HG02938 (cell line): ENCODE results near the gene VMAC.
"Not testable (repeated sequence)": the region's sequence is repeated elsewhere in the genome, so short reads cannot be mapped to it uniquely, and the experiment has no call there.

ENCODE experiments used
- ATAC-seq: cut with Tn5 transposase; IDR thresholded peaks from one replicate; pipeline ENCODE4 v1.9.1; 2021; ENCODE audit warnings: mild to moderate bottlenecking, moderate library complexity; ENCODE audit not compliant: unreplicated experiment

The VMAC gene

DNA sequence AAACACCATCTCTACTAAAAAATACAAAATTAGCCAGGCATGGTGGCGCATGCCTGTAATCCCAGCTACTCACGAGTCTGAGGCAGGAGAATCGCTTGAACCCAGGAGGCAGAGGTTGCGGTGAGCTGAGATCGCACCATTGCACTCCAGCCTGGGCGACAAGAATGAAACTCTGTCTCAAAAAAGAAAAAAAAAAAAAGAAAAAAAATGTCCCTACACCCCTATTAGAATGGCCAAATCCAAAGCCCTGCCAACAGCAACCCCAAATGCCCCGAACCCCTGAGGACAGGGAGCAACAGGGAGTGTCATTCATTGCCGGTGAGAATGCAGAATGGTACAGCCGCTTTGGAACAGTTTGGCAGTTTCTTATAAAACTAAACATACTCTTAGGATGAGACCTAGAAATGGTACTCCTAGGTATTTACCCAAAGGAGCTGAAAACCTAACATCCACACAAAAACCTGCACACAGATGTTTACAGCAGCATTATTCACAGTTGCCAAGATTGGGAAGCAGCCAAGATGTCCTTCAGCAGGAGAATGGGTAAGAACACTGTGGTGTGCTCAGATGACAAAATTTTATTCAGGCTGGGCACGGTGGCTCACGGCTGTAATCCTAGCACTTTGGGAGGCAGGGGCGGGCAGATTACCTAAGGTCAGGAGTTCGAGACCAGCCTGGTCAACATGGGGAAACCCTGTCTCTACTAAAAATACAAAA is 21.4 kb upstream of the VMAC start:
- not testable (repeated sequence) for ATAC-seq

DNA sequence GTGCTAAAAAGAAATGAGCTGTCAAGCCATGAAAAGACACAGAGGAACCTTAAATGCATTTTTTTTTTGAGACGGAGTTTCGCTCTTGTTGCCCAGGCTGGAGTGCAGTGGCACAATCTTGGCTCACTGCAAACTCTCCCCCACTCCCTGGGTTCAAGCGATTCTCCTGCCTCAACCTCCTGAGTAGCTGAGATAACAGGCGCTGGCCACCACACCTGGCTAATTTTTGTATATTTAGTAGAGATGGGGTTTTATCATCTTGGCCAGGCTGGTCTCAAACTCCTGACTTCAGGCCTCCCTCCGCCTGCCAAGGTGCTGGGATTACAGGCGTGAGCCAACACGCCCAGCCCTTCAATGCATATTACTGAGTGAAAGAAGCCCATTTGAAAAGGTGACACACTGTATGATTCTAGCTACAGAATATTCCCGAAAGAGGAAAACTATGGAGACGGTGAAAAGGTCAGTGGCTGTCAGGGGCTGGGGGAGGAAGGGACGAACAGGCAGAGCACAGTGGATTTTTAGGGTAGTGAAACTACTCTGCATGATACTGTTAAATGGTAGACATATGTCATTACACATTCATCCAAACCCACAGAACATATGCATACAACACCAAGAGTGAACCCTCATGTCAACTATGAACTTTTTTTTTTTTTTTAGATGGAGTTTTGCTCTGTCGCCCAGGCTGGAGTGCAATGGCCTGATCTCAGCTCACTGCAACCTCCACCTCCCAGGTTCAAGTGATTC is 20.4 kb upstream of the VMAC start:
- ATAC-seq, result not testable (repeated sequence)

DNA sequence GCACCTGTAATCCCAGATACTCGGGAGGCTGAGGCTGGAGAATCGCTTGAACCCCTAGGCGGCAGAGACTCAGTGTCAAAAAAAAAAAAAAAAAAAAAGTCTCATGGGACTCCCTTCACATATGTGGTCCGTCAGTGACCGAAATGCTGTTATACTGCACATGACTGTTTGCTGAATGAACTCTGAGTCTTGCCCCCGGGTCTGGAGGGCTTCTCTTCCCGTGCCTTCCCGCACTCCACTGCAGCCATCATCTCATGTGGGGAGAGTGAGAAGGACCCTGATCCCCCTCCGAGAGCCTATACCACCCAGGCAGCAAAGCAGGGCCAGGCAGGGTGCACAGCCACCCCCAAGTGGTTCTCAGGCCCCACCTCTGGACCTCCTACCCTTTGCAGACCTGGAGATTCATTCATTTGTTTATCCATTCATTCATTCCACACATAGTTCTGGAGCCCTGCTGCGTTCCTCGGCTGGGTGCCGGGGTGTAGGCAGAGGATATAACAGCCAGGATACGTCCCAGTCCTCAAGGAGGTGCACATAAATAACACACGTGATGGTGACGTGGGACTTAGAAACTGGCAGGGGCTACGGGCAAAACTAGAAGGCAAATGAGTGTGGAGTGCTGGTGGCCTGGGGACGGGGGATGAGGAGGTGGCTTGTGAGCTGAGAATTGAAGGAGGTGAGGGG is 15.2 kb upstream of the VMAC start:
- no peak for ATAC-seq

DNA sequence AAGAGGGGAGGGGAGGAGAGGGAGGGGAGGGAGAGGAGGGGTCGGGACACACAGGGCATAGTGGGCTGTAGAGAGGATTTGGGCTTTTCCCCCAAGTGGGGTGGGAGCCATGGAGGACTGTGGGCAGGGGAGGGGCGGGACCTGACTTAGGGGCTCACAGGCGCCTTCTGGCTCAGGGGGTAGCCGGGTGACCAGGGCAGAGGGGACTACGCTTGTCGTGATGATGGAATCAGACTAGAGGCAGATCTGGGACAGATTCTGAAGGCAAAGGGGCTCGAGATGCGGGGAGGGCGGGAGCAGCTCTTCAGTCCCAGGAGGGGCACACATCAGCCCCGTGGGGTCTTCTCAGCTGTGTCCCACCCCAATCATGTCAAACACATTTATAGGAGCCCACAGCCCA is 14.6 kb upstream of the VMAC start:
- ATAC-seq, result no peak

DNA sequence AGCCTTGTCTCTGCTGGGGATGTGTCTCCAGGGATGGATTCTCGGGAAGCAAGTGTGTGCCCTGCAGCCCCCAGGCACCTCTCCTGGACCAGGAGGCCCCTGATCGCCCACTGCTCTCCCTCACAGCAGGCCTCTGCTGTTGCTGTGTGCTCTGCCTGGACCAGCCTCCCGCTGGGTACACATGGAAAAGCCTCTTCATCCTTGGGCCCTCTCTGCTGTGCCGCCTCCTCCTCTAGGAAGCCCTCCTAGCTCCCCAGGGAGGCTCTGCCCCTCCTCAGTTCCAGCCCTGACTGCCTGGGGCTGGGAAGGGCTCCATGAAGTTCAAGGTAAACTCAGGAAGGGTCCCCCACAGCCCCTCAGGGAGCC is 13.1 kb upstream of the VMAC start:
- ATAC-seq, result no peak

DNA sequence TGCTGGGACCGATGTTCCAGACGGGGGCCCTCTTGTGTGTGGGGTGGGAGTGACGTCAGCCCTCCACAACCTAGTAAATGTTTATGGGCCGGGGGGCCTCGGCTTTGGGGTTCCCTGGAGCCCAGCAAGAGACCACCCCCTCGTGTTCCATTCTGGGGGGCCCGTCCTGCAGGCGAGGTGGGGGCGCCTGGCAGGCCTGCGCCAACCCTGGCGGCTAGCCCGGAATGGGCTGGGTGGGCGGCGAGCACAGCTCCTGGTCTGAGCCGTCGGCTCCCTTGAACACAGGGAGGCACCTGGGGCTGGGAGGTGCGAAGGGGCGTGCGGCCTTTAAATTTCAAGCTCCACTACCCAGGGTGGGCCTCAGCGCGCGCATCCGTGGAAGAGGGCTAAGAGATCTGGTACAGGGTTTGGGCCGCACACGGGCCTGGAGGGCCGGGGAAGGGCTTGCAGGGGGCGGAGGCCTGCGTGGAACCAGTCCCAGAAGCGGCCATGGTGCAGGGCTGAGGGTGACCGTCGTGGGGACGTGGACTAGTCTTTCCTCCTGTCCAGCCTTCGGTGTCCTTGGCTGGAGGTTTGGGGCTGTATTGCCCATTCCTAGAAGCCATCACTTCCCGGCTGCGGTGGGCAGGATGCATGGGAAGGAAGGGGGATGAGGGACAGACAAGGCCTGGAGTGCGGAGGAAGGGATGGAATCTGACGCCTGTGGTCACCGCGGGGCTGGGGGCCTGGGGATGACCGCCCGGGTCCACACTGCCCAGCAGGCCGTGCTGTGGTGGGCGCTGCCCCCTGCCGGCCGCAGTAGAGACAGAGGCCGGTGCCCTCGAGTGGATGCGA is 12.5 kb upstream of the VMAC start:
- no peak for ATAC-seq

DNA sequence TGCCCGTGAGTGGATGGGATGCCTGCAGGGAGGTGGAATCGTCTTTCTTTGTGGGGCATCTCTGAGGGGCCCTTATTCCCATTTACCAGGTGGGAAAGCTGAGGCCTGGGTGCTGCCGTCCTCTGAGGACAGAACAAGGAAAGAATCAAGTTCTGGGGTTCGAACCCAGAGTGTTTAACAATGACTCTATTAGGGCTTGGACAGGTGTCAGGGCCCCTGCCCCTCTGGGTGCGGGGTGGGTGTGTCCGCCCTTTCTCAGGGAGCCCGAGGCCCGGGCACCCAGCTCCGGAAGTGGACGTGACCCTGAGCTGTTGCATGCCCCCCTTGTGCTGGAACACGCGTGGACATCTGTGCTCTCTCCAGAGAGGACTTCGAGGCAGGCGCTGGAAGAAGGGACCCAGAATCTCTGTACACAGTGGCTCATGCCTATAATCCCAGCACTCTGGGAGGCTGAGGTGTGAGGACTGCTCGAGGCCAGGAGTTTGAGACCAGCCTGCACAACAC is 11.8 kb upstream of the VMAC start:
- no peak for ATAC-seq

DNA sequence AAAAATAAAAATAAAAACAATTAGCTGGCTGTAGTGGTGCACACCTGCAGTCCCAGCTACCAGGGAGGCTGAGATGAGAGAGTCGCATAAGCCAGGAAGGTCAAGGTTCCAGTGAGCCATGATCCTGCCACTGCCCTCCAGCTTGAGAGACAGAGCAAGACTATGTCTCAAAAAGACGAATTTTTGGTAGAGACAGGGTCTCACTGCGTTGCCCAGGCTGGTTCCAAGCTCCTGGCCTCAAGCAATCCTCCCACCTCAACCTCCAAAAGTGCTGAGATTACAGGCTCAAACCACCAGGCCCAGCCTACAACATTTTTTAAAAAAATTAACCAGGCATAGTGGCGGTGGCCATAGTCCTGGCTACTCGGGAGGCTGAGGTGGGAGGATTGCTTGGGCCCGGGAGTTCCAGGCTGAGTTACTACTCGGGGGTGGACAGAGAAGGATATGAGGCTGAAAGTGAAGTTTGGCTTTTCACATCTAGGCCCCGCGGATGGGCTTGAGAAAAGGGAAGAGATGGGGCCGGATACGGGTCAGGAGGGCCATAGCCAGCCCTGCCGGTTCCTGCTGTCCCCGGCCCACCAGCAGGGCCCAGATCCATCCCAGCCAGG is 11.3 kb upstream of the VMAC start:
- no peak for ATAC-seq

DNA sequence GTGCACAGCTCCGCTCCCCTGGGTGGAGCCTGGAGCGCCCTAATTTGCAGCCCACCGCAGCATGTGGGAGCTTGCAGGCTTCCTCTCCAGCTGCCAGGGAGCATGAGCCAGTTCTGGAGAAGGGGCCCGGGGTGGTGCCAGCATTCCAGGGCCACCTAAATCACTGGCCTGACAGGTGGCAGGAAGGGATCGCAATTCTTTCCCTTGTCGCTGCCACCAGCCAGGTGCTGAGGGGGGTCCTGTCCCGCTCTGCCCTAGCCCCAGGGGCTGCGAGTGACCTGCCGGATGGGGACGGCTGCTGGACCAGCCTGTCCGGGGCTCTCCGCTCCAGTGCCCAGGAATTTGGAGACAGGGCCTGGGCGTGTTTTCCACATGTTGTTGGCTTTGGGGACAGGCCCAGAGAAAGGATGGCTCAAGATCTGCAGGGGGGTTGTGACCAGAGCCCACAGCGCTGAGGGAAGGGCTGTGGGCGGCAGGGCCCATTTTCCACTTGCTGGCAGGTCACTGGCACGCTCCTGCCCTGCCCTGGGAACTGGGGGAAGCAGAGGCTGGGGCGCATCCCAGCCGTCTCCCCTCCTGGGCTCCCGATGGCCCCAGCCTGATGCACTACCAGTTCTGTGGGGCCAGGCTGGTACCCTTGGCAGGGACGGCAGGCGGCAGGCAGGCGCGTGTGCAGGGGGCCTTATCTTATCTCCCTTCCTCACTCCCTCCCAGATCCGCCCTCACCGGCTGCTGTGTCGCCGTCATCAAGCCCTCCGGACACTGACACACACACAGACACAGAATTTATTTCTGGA is 10.6 kb upstream of the VMAC start:
- ATAC-seq, result no peak

DNA sequence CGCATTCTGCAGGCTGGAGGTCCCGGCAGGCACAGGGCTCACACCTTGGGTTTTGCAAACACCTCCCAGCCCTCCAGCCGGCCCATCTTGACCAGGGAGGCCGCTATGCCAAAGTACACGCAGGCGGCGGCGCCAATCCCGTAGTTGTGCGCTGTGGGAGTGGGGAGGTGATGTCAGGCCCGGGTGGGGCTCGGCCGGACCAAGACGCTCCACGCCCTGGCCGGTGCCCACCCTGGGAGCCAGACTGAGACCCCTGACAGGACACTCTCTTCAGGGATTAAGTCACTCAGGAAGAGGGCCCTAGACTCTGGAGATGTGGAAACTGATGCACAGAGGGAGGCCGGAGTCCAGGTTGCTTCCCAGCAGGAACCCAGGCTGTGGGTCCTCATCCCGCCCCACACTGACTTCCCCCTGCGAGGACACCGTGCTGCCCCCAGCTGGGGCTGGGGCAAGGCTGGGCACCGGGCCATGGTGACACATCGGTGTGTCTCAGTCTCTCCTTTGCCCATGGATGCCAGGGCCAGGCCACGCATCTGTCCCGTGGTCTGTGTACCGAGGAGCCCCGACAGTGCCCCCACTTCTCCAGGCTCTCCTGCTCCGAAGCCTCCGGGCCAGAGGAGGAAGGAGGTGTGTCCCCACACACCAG is 9.8 kb upstream of the VMAC start:
- ATAC-seq, result no peak

DNA sequence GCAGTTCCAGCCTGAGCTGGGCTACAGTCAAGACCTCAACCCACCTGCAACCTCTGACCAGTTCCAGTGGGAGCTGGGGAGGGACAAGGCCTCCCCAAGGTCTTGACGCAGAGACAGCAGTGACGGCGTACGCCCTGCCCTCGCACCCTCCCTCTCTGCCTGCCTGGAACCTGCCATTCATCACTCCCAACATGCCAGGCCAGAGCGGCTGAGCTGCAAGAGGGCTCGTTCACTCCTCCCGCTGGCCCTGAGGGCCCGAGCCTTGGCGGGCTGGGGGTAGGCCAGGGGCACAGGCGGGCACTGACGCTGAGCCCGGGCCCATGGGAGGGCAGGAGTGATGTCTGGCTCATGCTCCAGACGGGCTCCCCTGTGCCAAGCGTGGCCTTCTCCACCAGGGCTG is 9.3 kb upstream of the VMAC start:
- no peak for ATAC-seq

DNA sequence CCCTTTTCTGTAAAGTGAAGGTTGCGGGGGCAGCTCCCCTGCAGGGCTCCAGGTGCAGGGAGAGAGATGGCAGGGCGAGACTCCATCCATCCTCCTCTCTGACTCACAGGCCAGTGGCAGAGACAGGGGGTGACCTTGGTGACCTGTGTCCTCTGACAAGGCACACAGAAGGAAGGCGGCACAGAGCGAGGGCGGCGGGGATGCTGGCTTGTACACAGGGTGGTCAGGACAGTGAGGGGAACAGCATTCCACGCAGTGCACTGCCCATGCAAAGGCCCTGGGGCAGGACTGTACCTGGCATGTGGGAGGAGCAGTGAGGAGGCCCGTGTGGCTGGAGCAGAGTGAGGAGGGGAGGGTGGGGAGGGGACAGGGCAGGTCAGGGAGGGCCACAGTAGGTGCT is 8.8 kb upstream of the VMAC start:
- no peak for ATAC-seq

DNA sequence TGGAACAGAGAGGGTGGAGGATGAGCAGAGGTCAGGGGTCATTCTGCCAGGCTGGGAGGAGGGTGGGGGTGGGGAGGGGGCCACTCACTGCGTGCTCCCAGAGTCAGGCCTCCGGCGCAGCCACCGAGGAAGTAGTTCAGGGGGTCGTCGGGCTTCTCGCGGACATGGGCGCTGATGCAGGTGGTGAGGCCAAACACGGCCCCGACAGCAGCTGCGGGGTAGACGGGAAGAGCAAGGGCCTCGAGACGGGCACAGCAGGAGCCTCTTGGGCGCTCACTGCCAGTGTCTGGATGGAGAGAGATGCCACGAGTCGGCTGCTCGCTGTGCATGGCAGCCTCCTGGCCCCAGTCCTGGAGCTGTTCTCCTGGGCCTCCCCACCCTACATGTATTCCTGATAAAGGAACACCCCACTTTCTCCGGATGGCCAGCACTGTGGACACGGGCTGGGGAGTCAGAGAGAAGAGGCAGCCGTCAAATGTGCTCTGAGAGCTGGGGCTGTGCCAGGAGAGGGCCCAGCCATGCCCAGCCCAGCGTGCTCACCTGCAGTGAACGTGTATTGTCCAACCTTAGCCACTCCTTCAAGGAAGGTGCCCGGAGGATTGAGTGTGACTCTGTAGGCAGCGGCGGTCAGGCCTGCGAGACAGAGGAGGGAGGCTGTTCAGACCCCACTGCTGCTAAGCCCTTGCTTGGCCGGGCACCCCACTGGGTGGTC is 8.2 kb upstream of the VMAC start:
- ATAC-seq, result no peak

DNA sequence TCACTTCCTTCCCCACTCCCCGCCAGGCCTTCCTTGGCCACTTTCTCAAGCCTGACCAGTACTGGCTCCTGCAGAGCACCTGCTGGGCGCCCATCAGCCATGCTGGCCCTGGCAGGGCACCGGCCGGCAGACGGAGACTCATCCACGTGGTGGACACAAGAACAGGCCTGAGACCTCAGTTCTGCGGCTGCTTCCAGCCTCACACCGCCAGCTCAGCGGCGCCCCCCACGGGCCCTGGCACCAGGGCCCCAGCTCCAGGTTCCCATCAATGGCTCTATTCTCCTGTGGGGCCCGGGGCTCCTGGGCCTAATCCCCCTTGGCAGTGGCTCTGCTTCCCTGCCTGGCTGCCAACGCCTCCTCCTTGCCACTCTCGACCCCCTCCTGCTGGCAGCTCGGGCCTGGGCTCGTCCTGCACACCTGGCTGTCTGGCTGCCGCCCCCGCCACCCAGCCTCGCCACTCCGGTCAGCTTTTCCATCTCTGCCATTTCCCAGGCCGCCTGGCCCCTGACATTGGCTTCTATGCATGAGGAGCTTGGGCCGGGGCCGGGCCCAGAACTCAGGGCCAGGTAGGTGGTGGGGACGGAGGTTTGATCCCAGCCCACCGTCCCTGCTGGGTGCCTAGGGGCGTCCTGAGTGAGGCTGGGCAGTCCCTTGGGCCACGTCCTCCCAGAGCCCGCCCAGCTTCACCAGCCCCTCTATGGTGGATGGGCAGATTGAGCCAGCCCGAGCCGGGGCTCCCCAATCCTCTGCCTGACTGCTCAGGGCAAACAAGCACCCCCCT is 7.3 kb upstream of the VMAC start:
- ATAC-seq, result no peak

DNA sequence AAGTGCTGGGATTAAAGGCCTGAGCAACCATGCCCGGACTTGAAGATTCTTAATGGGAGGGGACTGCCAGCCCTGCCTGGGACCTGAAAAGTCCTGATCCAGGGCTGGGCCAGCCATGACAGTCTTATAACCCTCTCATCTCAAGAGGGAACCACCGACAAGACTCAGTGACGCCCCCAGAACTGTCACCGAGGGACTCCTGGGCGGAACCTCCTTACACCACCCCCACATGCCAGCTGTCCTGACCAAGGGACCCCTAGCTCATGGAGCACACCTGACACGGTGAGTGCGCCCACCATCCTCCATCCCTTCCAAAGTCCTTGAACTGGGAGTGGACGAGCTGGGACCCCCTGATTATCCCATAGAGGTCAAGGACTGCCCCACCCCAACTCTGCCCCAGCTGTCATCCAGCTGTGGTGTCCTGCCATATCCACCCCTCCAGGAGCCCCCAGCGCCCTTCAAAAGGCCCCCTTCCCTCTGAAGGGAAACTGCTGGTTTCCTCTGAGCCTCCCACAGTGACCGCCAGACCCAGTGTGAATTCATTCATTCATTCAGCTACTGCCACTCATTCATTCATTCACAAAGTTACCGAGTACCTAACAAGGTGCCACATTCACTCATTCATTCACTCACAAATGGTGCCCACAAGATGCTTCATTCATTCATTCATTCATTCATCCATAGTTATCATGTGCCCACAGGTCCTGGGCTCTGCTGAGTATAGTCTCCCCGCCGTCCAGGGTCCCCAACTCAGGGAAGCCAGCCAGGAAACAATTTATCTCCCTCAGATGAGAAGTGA is 4.7 kb upstream of the VMAC start:
- no peak for ATAC-seq

DNA sequence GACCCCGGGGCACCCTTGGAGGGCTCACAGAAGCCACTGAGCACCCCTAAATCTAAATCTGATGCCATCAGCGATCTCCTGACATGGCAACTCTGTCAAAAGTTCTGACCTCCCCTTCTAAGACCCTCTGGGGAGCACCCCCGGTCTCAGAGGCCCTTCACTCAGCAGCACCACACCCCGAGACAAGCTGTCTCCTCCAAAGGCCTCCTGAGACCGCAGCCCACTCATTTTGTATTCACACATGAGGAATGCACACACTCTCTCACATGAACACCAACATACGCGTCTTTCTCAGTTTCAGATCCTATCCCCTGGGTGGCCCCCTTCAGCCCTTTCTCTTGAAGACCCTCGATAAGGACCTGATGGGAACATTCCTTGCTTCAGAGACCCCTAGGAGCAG is 3.7 kb upstream of the VMAC start:
- ATAC-seq, result no peak

DNA sequence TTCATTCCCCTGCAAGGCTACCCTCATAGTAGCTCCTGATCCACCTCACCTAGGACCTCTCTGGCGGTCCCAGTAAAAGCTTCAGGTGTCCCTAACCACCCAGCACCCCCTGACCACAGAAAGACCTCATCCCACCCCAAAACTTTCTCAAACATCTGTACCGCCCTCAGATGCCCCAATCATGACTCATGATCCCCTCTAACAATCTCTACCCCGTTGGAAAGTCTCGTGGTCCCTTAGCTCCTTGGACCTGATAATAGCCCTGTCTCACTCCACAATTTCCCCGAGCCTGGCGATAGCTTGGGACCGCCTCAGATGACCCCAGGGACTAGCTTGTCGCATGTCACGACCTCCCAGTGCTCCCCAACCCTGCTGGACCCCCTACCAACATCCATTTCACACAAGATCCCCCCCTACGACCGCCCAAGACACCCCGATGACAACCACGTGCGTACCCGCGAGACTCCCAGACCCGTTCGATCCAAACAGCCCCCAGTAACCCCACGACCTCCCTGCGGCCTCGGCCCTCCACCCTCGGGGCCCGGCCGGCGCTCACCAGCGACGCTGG is 1.5 kb upstream of the VMAC start:
- no peak for ATAC-seq
